HEK293T (cell line): ENCODE measurements around the gene VPS9D1.
A peak's percentile ranks its signal among the peaks of the same experiment; 100 is the strongest.

ENCODE experiments used
- BHLHE40 ChIP-seq: fragments of 450-650 bp; IDR thresholded peaks from 2 replicates; pipeline ENCODE4 v1.6.1; 2016; ENCODE audit warnings: mild to moderate bottlenecking, moderate library complexity, borderline replicate concordance
- CTBP1 ChIP-seq: fragments of 450-650 bp; IDR thresholded peaks from 2 replicates; pipeline ENCODE4 v1.6.1; 2016; ENCODE audit warnings: borderline replicate concordance
- ELF4 ChIP-seq: fragments of 450-650 bp; IDR thresholded peaks from 2 replicates; pipeline ENCODE4 v1.6.1; 2017; ENCODE audit warnings: antibody characterized with exemption
- FOXA1 ChIP-seq: fragments of 450-650 bp; IDR thresholded peaks from 2 replicates; pipeline ENCODE4 v1.6.1; 2016; ENCODE audit warnings: mild to moderate bottlenecking
- FOXK2 ChIP-seq: fragments of 450-650 bp; IDR thresholded peaks from 2 replicates; pipeline ENCODE4 v1.6.1; 2016; ENCODE audit warnings: mild to moderate bottlenecking
- FOXM1 ChIP-seq: fragments of 450-650 bp; IDR thresholded peaks from 2 replicates; pipeline ENCODE4 v1.6.1; 2017; ENCODE audit warnings: mild to moderate bottlenecking, borderline replicate concordance
- HDGF ChIP-seq: fragments of 450-650 bp; IDR thresholded peaks from 2 replicates; pipeline ENCODE4 v1.6.1; 2017; ENCODE audit warnings: antibody characterized with exemption, borderline replicate concordance
- LEF1 ChIP-seq: fragments of 450-650 bp; IDR thresholded peaks from 2 replicates; pipeline ENCODE4 v1.6.1; 2017; ENCODE audit warnings: mild to moderate bottlenecking, borderline replicate concordance
- PKNOX1 ChIP-seq: fragments of 450-650 bp; IDR thresholded peaks from 2 replicates; pipeline ENCODE4 v1.6.1; 2016
- SP1 ChIP-seq: fragments of 450-650 bp; IDR thresholded peaks from 2 replicates; pipeline ENCODE4 v1.6.1; 2017
- SUZ12 ChIP-seq: fragments of 450-650 bp; IDR thresholded peaks from 2 replicates; pipeline ENCODE4 v1.6.1; 2016; ENCODE audit warnings: mild to moderate bottlenecking
- TARDBP ChIP-seq: fragments of 450-650 bp; IDR thresholded peaks from 2 replicates; pipeline ENCODE4 v1.6.1; 2016
- ZNF384 ChIP-seq: fragments of 450-650 bp; IDR thresholded peaks from 2 replicates; pipeline ENCODE4 v1.6.1; 2016

GRCh38 chr16:89720813-89721545 is at the start of gene VPS9D1, which contains the start of gene ZNF276:
- TF ChIP-seq ZNF384 (no peak), SP1 (no peak), FOXK2 (no peak), CTBP1 (no peak), HDGF (no peak), FOXM1 (peak; percentile 57; the same call in 1 of the 2 replicates), FOXA1 (no peak), PKNOX1 (no peak), BHLHE40 (no peak), ELF4 (no peak), SUZ12 (no peak), TARDBP (peak; percentile 94), LEF1 (peak; percentile 94)
